Measurements from ENCODE around the gene KRTAP19-6. TPM values are rescaled to one million over a fixed set of nuclear protein-coding genes. Genes with fewer than 3 reads are reported as not detected.
"Not testable (repeated sequence)": the region's sequence is repeated elsewhere in the genome, so short reads cannot be mapped to it uniquely, and the experiment has no call there.

The KRTAP19-6 gene
- total and polyA plus RNA-seq, 9 donors, result not detected

- H3K4me1 ChIP-seq (ENCODE audit: insufficient read depth), result no peaks in the 10 kb centered on the region
- H3K9me3 ChIP-seq, result no peaks in the 10 kb centered on the region
- TF ChIP-seq POLR2A (IDR thresholded peaks at IDR 0.05) (no peak), EP300 (IDR thresholded peaks at IDR 0.05) (no peak)
- TF ChIP-seq, protein P1, sequence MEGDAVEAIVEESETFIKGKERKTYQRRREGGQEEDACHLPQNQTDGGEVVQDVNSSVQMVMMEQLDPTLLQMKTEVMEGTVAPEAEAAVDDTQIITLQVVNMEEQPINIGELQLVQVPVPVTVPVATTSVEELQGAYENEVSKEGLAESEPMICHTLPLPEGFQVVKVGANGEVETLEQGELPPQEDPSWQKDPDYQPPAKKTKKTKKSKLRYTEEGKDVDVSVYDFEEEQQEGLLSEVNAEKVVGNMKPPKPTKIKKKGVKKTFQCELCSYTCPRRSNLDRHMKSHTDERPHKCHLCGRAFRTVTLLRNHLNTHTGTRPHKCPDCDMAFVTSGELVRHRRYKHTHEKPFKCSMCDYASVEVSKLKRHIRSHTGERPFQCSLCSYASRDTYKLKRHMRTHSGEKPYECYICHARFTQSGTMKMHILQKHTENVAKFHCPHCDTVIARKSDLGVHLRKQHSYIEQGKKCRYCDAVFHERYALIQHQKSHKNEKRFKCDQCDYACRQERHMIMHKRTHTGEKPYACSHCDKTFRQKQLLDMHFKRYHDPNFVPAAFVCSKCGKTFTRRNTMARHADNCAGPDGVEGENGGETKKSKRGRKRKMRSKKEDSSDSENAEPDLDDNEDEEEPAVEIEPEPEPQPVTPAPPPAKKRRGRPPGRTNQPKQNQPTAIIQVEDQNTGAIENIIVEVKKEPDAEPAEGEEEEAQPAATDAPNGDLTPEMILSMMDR (IDR thresholded peaks at IDR 0.05), result no peak
- intact Hi-C loops (cut with DNase I), result no loop called here
- H3K27me3 ChIP-seq, result no peaks in the 10 kb centered on the region
- H3K36me3 ChIP-seq, result no peaks in the 10 kb centered on the region
- no peak for DNase-seq
- H3K27ac ChIP-seq, result no peak within 1 kb of the TSS
- WGBS, 3 donors, result 54 to 76% (median 68%) methylated on average over 2 of the region's 2 CpGs
- no peak within 1 kb of the TSS for H3K4me3 ChIP-seq
These were observed 19.7 kb upstream of the KRTAP19-6 start, which contains the start of gene KRTAP19-7 for GRCh38 chr21:30561264-30561895. Gene KRTAP19-7, minus strand, starts transcription at chr21:30561314. Its CDS starts 25 bp downstream, at chr21:30561289.

GRCh38 chr21:30555095-30555494 lies 13.4 kb upstream of the KRTAP19-6 start:
- no peak for DNase-seq
- no peaks in the 10 kb centered on the region for H3K27me3 ChIP-seq
- H3K36me3 ChIP-seq, result no peaks in the 10 kb centered on the region
- TF ChIP-seq POLR2A (IDR thresholded peaks at IDR 0.05) (no peak), EP300 (IDR thresholded peaks at IDR 0.05) (no peak)
- TF ChIP-seq, protein P1 (IDR thresholded peaks at IDR 0.05), result no peak
- H3K27ac ChIP-seq, result no peak overlapping the region
- H3K4me3 ChIP-seq, result no peak overlapping the region
- WGBS, 3 donors, result 79 to 90% (median 82%) methylated on average over 2 of the region's 2 CpGs
- H3K9me3 ChIP-seq, result no peaks in the 10 kb centered on the region
- intact Hi-C loops (cut with DNase I), result no loop called here
- H3K4me1 ChIP-seq (ENCODE audit: insufficient read depth), result no peaks in the 10 kb centered on the region

GRCh38 chr21:30552782-30553181 lies 11.1 kb upstream of the KRTAP19-6 start:
- no peaks in the 10 kb centered on the region for H3K27me3 ChIP-seq
- H3K9me3 ChIP-seq, result no peaks in the 10 kb centered on the region
- WGBS, 3 donors, result 55 to 76% (median 56%) methylated on average over 1 of the region's 1 CpG
- no peaks in the 10 kb centered on the region for H3K4me1 ChIP-seq (ENCODE audit: insufficient read depth)
- TF ChIP-seq POLR2A (IDR thresholded peaks at IDR 0.05) (no peak), EP300 (IDR thresholded peaks at IDR 0.05) (no peak)
- intact Hi-C loops (cut with DNase I), result no loop called here
- no peaks in the 10 kb centered on the region for H3K36me3 ChIP-seq
- DNase-seq, result no peak
- no peak overlapping the region for H3K27ac ChIP-seq
- H3K4me3 ChIP-seq, result no peak overlapping the region

DNA sequence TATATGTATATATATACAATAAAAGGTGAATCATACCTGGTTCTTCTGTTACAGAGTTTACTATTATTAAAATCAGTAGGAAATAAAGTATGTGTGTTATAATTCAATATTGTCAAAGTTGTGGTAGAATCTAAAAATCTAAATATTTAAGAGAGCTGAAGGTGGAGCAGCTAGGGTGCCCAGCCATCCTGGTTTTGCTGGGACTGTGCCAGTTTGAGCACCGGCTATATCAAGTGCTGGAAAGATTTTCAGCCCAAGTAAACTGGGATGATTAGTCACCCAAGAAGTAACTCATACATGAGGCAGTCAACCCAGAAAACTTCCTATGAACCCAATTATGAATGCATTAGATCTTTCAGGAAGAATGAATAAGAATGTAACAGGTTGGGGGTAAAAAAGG lies 22.8 kb downstream of the KRTAP19-6 start:
- Histone ChIP-seq H3K27me3 (no peaks in the 10 kb centered on the region), H3K27ac (no peak overlapping the region), H3K4me3 (no peak overlapping the region), H3K4me1 (ENCODE audit: insufficient read depth) (no peaks in the 10 kb centered on the region), H3K36me3 (no peaks in the 10 kb centered on the region), H3K9me3 (no peaks in the 10 kb centered on the region)
- DNase-seq, result no peak
- WGBS, 3 donors, result 50 to 77% (median 76%) methylated on average over 1 of the region's 1 CpG
- TF ChIP-seq, protein P1 (IDR thresholded peaks at IDR 0.05), result no peak
- TF ChIP-seq EP300 (IDR thresholded peaks at IDR 0.05) (no peak), POLR2A (IDR thresholded peaks at IDR 0.05) (no peak)
- intact Hi-C loops (cut with DNase I), result no loop called here

GRCh38 chr21:30515681-30516080 lies 26.0 kb downstream of the KRTAP19-6 start:
- intact Hi-C loops (cut with DNase I), result no loop called here

GRCh38 chr21:30505621-30506205 lies 36.0 kb downstream of the KRTAP19-6 start:
- H3K9me3 ChIP-seq; H3K4me3 ChIP-seq; H3K27ac ChIP-seq; H3K4me1 ChIP-seq (ENCODE audit: insufficient read depth); H3K27me3 ChIP-seq; intact Hi-C loops (cut with DNase I); DNase-seq; H3K36me3 ChIP-seq: not testable (repeated sequence)
- 26 to 32% (median 30%) methylated on average over 4 of the region's 4 CpGs for WGBS, 3 donors

More at GRCh38 chr21:30515681-30516080, 26.0 kb downstream of the KRTAP19-6 start:
- Histone ChIP-seq H3K27ac (no peak overlapping the region), H3K27me3 (no peaks in the 10 kb centered on the region), H3K4me1 (ENCODE audit: insufficient read depth) (no peaks in the 10 kb centered on the region), H3K9me3 (no peaks in the 10 kb centered on the region), H3K36me3 (no peaks in the 10 kb centered on the region), H3K4me3 (no peak overlapping the region)
- no peak for DNase-seq
- TF ChIP-seq EP300 (IDR thresholded peaks at IDR 0.05), result no peak
- no peak for TF ChIP-seq POLR2A (IDR thresholded peaks at IDR 0.05)
- TF ChIP-seq, protein P1 (IDR thresholded peaks at IDR 0.05), result no peak
- 67 to 81% (median 74%) methylated on average over 1 of the region's 1 CpG for WGBS, 3 donors
